ENCODE measurements around the gene EPB41L2.
"Not testable (repeated sequence)": the region's sequence is repeated elsewhere in the genome, so short reads cannot be mapped to it uniquely, and the experiment has no call there.

EPB41L2 gene

GRCh38 chr6:130944486-130944885, 118.6 kb downstream of the EPB41L2 start:
- Histone ChIP-seq H3K9me3 (ENCODE audit: control insufficient read depth, insufficient read depth, low read depth, low read length) (no peaks in the 10 kb centered on the region), H3K9ac (ENCODE audit: low read length) (no peak overlapping the region), H3K27me3 (ENCODE audit: control insufficient read depth, insufficient read depth, low read length) (no peaks in the 10 kb centered on the region), H3K4me3 (ENCODE audit: low read depth, low read length) (no peak overlapping the region), H3K27ac (ENCODE audit: low read depth, low read length) (no peak overlapping the region), H3K36me3 (ENCODE audit: control insufficient read depth, insufficient read depth, low read length) (no peaks in the 10 kb centered on the region), H3K4me1 (ENCODE audit: control insufficient read depth, insufficient read depth, low read length) (peaks cover 23% of the 10 kb centered on the region)

DNA sequence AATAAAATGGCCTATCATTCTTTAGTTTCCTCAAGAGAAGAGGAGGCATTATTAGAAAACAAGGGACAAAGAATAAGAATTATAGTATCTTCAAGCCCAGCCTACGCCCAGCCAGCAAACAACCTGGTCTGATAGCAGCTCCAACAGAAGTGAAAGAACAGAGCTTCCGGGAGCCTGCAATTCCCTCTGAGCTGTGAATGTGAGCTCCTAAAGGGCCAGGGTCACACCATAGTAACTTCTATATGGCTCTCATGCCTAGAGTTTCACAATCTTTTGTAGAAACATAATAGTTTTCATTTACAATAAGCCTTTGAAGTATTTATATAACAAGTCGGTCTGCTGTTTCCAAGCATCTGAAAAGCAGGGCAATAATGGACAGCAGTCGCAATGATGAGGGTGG, 119.3 kb downstream of the EPB41L2 start:
- Histone ChIP-seq H3K27ac (ENCODE audit: low read depth, low read length) (no peak overlapping the region), H3K4me1 (ENCODE audit: control insufficient read depth, insufficient read depth, low read length) (peaks cover 23% of the 10 kb centered on the region), H3K9me3 (ENCODE audit: control insufficient read depth, insufficient read depth, low read depth, low read length) (no peaks in the 10 kb centered on the region), H3K4me3 (ENCODE audit: low read depth, low read length) (no peak overlapping the region), H3K36me3 (ENCODE audit: control insufficient read depth, insufficient read depth, low read length) (no peaks in the 10 kb centered on the region), H3K27me3 (ENCODE audit: control insufficient read depth, insufficient read depth, low read length) (no peaks in the 10 kb centered on the region), H3K9ac (ENCODE audit: low read length) (no peak overlapping the region)

GRCh38 chr6:130942752-130943151, 120.3 kb downstream of the EPB41L2 start:
- not testable (repeated sequence) for H3K36me3 ChIP-seq (ENCODE audit: control insufficient read depth, insufficient read depth, low read length); H3K27me3 ChIP-seq (ENCODE audit: control insufficient read depth, insufficient read depth, low read length); H3K9me3 ChIP-seq (ENCODE audit: control insufficient read depth, insufficient read depth, low read depth, low read length); H3K4me3 ChIP-seq (ENCODE audit: low read depth, low read length); H3K9ac ChIP-seq (ENCODE audit: low read length); H3K27ac ChIP-seq (ENCODE audit: low read depth, low read length)
- H3K4me1 ChIP-seq (ENCODE audit: control insufficient read depth, insufficient read depth, low read length), result peaks cover 29% of the 10 kb centered on the region

GRCh38 chr6:130937942-130938604, 125.0 kb downstream of the EPB41L2 start:
- Histone ChIP-seq H3K4me1 (ENCODE audit: control insufficient read depth, insufficient read depth, low read length) (peaks cover 31% of the 10 kb centered on the region), H3K9ac (ENCODE audit: low read length) (no peak overlapping the region), H3K9me3 (ENCODE audit: control insufficient read depth, insufficient read depth, low read depth, low read length) (no peaks in the 10 kb centered on the region), H3K36me3 (ENCODE audit: control insufficient read depth, insufficient read depth, low read length) (no peaks in the 10 kb centered on the region), H3K4me3 (ENCODE audit: low read depth, low read length) (no peak overlapping the region), H3K27ac (ENCODE audit: low read depth, low read length) (no peak overlapping the region), H3K27me3 (ENCODE audit: control insufficient read depth, insufficient read depth, low read length) (no peaks in the 10 kb centered on the region)

GRCh38 chr6:130936933-130937332, 126.1 kb downstream of the EPB41L2 start:
- no peak overlapping the region for H3K27ac ChIP-seq (ENCODE audit: low read depth, low read length)
- H3K9me3 ChIP-seq (ENCODE audit: control insufficient read depth, insufficient read depth, low read depth, low read length), result no peaks in the 10 kb centered on the region
- no peaks in the 10 kb centered on the region for H3K27me3 ChIP-seq (ENCODE audit: control insufficient read depth, insufficient read depth, low read length)
- no peak overlapping the region for H3K4me3 ChIP-seq (ENCODE audit: low read depth, low read length)
- no peak overlapping the region for H3K9ac ChIP-seq (ENCODE audit: low read length)
- H3K36me3 ChIP-seq (ENCODE audit: control insufficient read depth, insufficient read depth, low read length), result no peaks in the 10 kb centered on the region
- H3K4me1 ChIP-seq (ENCODE audit: control insufficient read depth, insufficient read depth, low read length), result peaks cover 36% of the 10 kb centered on the region

DNA sequence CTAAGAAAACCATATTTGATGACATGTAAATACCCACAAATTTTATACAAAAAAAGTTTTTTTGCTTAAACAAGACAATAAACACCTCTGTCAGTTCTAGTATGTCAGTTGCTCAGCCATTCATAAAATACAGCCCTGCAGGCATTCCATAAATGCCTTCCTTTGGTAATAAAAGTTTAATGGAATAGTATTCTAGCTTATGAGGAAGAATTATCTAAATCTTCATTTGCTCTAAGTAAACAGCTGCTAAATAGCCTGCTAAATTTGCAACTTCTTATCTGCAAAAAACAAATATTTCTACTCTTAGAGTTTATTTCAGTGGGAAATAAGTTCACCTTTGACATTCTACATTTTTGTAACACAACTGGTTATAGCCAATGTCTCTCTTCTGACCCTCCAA, 127.1 kb downstream of the EPB41L2 start:
- Histone ChIP-seq H3K4me3 (ENCODE audit: low read depth, low read length) (no peak overlapping the region), H3K9ac (ENCODE audit: low read length) (no peak overlapping the region), H3K9me3 (ENCODE audit: control insufficient read depth, insufficient read depth, low read depth, low read length) (no peaks in the 10 kb centered on the region), H3K27ac (ENCODE audit: low read depth, low read length) (no peak overlapping the region), H3K36me3 (ENCODE audit: control insufficient read depth, insufficient read depth, low read length) (no peaks in the 10 kb centered on the region), H3K4me1 (ENCODE audit: control insufficient read depth, insufficient read depth, low read length) (peaks cover 36% of the 10 kb centered on the region), H3K27me3 (ENCODE audit: control insufficient read depth, insufficient read depth, low read length) (no peaks in the 10 kb centered on the region)

DNA sequence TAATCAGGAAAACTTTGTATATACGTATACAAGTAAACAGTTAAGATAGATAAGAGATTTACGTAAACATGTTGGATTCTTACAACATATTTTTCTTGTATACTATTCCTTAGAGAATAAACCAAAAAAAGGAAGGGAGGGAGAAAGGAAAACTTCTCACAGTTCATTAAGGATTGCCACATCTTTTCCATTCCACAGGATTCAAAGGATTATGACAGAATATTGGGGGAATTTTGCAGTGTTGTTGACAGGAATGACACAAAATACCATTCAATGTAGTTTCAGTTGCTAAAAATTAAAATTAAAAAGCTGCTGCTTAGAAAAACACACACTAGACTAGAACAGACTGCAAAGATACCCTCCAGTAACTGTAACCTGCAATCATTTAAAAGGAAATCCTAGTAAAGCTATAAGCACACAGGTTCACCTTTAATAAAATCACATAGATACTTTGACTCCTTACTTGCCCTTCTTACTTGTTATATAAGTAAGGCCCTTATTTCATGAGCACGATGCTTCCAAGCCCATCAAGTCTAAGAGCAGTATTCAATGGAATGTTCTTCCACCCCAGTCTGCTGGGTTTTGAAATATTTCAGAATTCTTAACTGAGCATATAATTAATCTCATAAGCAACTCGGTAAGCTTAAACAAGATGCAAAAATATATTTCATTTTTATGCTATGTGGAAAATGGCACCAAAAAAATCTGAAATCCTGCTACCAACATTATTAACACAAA, 128.0 kb downstream of the EPB41L2 start:
- no peaks in the 10 kb centered on the region for H3K27me3 ChIP-seq (ENCODE audit: control insufficient read depth, insufficient read depth, low read length)
- peaks cover 36% of the 10 kb centered on the region for H3K4me1 ChIP-seq (ENCODE audit: control insufficient read depth, insufficient read depth, low read length)
- H3K9me3 ChIP-seq (ENCODE audit: control insufficient read depth, insufficient read depth, low read depth, low read length), result no peaks in the 10 kb centered on the region
- H3K9ac ChIP-seq (ENCODE audit: low read length), result no peak overlapping the region
- no peak overlapping the region for H3K27ac ChIP-seq (ENCODE audit: low read depth, low read length)
- no peak overlapping the region for H3K4me3 ChIP-seq (ENCODE audit: low read depth, low read length)
- H3K36me3 ChIP-seq (ENCODE audit: control insufficient read depth, insufficient read depth, low read length), result no peaks in the 10 kb centered on the region

DNA sequence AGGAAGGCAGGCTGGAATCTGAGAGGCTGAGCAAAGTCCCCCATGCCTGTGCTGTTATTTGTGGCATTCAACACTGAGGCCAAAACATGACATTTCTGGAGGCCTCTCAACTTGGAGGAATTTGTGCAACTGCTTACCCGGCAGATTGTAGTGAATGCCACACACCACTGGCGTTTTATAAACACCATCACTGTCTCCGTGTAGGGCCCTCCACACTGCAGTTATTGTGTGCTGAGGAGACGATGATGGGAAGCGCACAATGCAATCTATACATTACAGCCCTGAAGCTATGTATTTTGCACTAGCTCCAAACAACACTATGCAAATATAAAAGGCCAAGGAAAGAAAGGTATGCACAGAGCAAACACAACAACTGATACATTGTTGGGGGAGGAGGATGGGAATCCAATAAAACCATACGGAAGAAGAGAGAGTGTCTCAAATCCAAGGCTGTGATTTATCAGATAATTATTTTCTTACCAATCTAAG, 129.3 kb downstream of the EPB41L2 start:
- Histone ChIP-seq H3K27ac (ENCODE audit: low read depth, low read length) (no peak overlapping the region), H3K36me3 (ENCODE audit: control insufficient read depth, insufficient read depth, low read length) (no peaks in the 10 kb centered on the region), H3K27me3 (ENCODE audit: control insufficient read depth, insufficient read depth, low read length) (no peaks in the 10 kb centered on the region), H3K9ac (ENCODE audit: low read length) (no peak overlapping the region), H3K4me1 (ENCODE audit: control insufficient read depth, insufficient read depth, low read length) (peaks cover 40% of the 10 kb centered on the region), H3K9me3 (ENCODE audit: control insufficient read depth, insufficient read depth, low read depth, low read length) (no peaks in the 10 kb centered on the region), H3K4me3 (ENCODE audit: low read depth, low read length) (no peak overlapping the region)

- no peaks in the 10 kb centered on the region for H3K36me3 ChIP-seq (ENCODE audit: control insufficient read depth, insufficient read depth, low read length)
- H3K27me3 ChIP-seq (ENCODE audit: control insufficient read depth, insufficient read depth, low read length), result no peaks in the 10 kb centered on the region
- H3K9me3 ChIP-seq (ENCODE audit: control insufficient read depth, insufficient read depth, low read depth, low read length), result no peaks in the 10 kb centered on the region
- no peak overlapping the region for H3K27ac ChIP-seq (ENCODE audit: low read depth, low read length)
- peaks cover 35% of the 10 kb centered on the region for H3K4me1 ChIP-seq (ENCODE audit: control insufficient read depth, insufficient read depth, low read length)
- H3K4me3 ChIP-seq (ENCODE audit: low read depth, low read length), result no peak overlapping the region
- no peak overlapping the region for H3K9ac ChIP-seq (ENCODE audit: low read length)
Measured at GRCh38 chr6:130932921-130933320, 130.1 kb downstream of the EPB41L2 start.

- no peaks in the 10 kb centered on the region for H3K36me3 ChIP-seq (ENCODE audit: control insufficient read depth, insufficient read depth, low read length)
- no peak overlapping the region for H3K9ac ChIP-seq (ENCODE audit: low read length)
- H3K27ac ChIP-seq (ENCODE audit: low read depth, low read length), result no peak overlapping the region
- H3K4me3 ChIP-seq (ENCODE audit: low read depth, low read length), result no peak overlapping the region
- no peaks in the 10 kb centered on the region for H3K9me3 ChIP-seq (ENCODE audit: control insufficient read depth, insufficient read depth, low read depth, low read length)
- peaks cover 37% of the 10 kb centered on the region for H3K4me1 ChIP-seq (ENCODE audit: control insufficient read depth, insufficient read depth, low read length)
- H3K27me3 ChIP-seq (ENCODE audit: control insufficient read depth, insufficient read depth, low read length), result no peaks in the 10 kb centered on the region
Measured at GRCh38 chr6:130932438-130932837, 130.6 kb downstream of the EPB41L2 start.

DNA sequence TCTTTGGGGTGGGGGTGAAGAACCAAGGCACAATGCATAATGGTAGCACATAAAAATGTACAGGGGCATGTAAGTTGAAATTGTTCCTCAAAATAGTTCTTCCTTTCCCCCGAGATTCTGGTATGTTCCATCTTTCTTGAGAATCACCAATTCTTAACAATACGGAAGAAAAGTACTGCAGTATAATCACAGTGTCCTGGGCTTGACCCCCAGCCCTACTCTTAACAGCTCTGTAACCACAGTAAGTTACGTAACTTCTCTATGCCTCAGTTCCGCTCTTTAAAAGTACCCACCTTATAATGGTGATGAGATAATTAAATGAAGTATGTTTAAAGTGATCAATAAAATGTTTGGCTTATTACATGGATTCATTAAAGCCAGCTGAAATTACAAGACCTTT, 131.4 kb downstream of the EPB41L2 start:
- no peak overlapping the region for H3K4me3 ChIP-seq (ENCODE audit: low read depth, low read length)
- peaks cover 36% of the 10 kb centered on the region for H3K4me1 ChIP-seq (ENCODE audit: control insufficient read depth, insufficient read depth, low read length)
- no peaks in the 10 kb centered on the region for H3K9me3 ChIP-seq (ENCODE audit: control insufficient read depth, insufficient read depth, low read depth, low read length)
- H3K27me3 ChIP-seq (ENCODE audit: control insufficient read depth, insufficient read depth, low read length), result no peaks in the 10 kb centered on the region
- H3K36me3 ChIP-seq (ENCODE audit: control insufficient read depth, insufficient read depth, low read length), result no peaks in the 10 kb centered on the region
- H3K9ac ChIP-seq (ENCODE audit: low read length), result no peak overlapping the region
- no peak overlapping the region for H3K27ac ChIP-seq (ENCODE audit: low read depth, low read length)
